ENCODE results near the gene NTM. TPM values are rescaled to one million over a fixed set of nuclear protein-coding genes. Genes with fewer than 3 reads are reported as not detected.

Gene NTM
- total RNA-seq, 1 donor from 2014 or later = not detected

DNA sequence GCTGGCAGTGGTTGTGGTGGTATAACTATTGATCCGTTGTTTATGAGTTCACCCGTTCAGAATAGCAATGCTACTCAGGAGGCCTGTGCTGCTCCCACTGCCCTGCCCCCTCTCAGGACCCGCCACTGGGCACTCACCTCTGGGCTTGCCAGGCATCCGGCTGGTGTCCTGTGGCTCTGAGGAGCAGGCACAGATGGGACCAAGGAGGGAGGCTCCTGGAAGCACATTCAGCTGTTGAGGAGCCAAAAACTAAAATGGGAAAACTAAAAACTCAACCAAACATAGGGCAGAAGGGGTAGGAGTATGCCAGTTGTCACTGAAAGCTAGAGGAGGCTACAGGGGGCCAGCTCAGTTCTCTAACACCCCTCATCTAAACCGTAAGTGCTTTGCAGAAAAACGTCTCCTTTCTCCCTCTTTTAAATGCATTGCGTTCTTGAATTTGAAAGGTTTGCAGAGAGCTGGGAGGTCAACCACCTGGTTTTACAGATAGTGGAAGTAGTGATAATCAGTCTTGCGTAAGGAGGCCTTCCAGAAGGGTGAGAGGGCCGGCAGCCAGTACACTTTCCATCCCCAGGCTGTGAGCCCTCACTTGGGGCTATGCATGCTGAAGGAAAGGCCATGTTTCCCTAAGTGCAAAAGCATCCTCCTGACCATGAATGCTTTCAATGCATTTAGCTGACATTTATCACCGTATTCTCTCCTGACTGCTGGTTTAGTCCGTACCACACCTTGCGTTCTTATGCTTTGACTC lies 547.4 kb downstream of the NTM start:
- Mint-ChIP-seq H3K9me3 (no peaks in the 10 kb centered on the region), H3K27me3 (ENCODE audit: insufficient read depth) (no peaks in the 10 kb centered on the region), H3K4me1 (ENCODE audit: low read depth) (no peaks in the 10 kb centered on the region), H3K36me3 (ENCODE audit: low read depth) (no peaks in the 10 kb centered on the region), H3K4me3 (no peak overlapping the region), H3K27ac (no peak overlapping the region)
- DNase-seq (ENCODE audit: low spot score) = no peak
- intact Hi-C loops (cut with micrococcal nuclease) = no loop called here

DNA sequence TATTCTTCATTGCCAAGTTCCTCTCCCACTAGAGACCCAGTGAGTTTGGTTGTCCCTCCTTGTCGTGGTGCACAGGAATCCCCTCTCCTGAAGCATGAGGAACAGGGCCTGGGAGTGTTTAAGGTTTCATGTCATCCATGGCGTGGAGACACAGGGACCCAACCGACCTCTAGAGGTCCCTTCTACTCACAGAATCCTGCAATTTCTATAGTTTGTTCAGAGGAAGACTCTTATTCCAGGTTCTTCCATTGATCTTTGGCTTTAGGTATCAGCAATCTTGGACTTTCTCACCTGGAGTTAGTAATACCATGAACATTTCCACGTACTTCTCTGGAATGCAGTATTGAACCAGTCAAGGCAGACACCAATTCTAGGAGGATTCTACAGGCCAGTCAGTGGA lies 548.2 kb downstream of the NTM start:
- no peak overlapping the region for H3K4me3 Mint-ChIP-seq
- H3K4me1 Mint-ChIP-seq (ENCODE audit: low read depth) = no peaks in the 10 kb centered on the region
- no peaks in the 10 kb centered on the region for H3K27me3 Mint-ChIP-seq (ENCODE audit: insufficient read depth)
- H3K9me3 Mint-ChIP-seq = no peaks in the 10 kb centered on the region
- no peaks in the 10 kb centered on the region for H3K36me3 Mint-ChIP-seq (ENCODE audit: low read depth)
- H3K27ac Mint-ChIP-seq = no peak overlapping the region
- DNase-seq (ENCODE audit: low spot score) = no peak
- intact Hi-C loops (cut with micrococcal nuclease) = no loop called here

DNA sequence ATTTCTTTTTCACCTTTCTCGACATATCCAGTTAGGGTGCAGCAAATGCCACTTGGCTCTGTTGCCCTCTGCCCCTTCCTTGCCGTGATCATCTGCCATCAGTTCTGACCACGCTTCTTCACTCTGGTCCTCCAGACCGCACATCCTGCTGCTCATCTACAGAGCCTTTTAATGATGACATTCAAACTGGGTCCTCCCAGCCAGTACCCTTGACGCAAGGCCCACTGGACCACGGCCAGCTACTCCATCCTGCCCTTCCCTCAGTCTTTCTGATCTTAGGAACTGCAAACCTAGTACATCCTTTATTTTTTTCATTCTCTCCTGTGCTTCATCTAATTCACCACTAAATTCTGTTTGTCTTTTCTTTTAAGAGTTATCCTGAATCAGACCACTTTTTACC lies 551.8 kb downstream of the NTM start:
- Mint-ChIP-seq H3K9me3 (no peaks in the 10 kb centered on the region), H3K27ac (no peak overlapping the region), H3K27me3 (ENCODE audit: insufficient read depth) (no peaks in the 10 kb centered on the region), H3K4me1 (ENCODE audit: low read depth) (no peaks in the 10 kb centered on the region), H3K36me3 (ENCODE audit: low read depth) (no peaks in the 10 kb centered on the region), H3K4me3 (no peak overlapping the region)
- DNase-seq (ENCODE audit: low spot score) = no peak
- intact Hi-C loops (cut with micrococcal nuclease) = no loop called here

- Mint-ChIP-seq H3K27me3 (ENCODE audit: insufficient read depth) (no peaks in the 10 kb centered on the region), H3K27ac (no peak overlapping the region), H3K9me3 (no peaks in the 10 kb centered on the region), H3K36me3 (ENCODE audit: low read depth) (no peaks in the 10 kb centered on the region), H3K4me3 (peak overlapping the region; percentile 25), H3K4me1 (ENCODE audit: low read depth) (no peaks in the 10 kb centered on the region)
- DNase-seq (ENCODE audit: low spot score) = no peak
- intact Hi-C loops (cut with micrococcal nuclease) = no loop called here
Measured at GRCh38 chr11:131923309-131923708, 552.9 kb downstream of the NTM start.

- DNase-seq (ENCODE audit: low spot score) = no peak
- Mint-ChIP-seq H3K36me3 (ENCODE audit: low read depth) (no peaks in the 10 kb centered on the region), H3K27ac (no peak overlapping the region), H3K4me1 (ENCODE audit: low read depth) (no peaks in the 10 kb centered on the region), H3K9me3 (no peaks in the 10 kb centered on the region), H3K4me3 (no peak overlapping the region), H3K27me3 (ENCODE audit: insufficient read depth) (no peaks in the 10 kb centered on the region)
- intact Hi-C loops (cut with micrococcal nuclease) = no loop called here
Measured at GRCh38 chr11:131924001-131924400, 553.6 kb downstream of the NTM start.

DNA sequence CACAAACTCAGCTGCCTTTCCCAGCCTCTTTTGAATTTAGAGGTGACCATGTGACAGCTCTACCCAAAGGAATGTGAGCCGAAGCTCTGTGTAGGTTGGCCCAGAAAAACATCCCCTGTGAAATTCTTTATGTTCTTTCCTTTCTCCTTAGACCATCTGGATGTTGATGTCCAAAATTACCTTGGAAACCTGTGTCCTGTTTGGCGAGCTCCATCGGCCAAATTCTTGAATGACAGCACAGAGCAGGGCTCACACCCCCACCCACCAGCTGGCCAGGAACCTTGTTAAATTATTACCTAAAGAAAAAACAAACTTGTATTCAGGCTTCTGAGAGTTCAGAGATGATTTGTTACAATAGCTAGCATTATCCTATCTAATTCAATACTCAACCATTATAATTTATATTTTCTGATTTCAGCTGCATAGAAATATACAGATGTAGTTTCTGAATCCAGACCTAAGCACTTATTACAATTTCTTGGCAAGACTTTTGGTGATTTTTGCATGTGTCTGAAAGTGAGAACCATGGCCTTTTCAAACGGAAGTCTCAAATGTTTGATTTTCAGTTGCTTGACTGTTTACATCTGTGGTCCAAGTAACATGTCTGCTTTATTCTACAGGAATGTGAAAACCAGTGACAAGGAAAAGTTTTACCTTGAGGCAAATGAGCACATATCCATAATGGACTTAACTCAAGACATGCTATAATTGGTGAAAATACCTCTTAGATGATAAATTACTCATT lies 554.2 kb downstream of the NTM start:
- no peak overlapping the region for H3K27ac Mint-ChIP-seq
- intact Hi-C loops (cut with micrococcal nuclease) = no loop called here
- H3K4me1 Mint-ChIP-seq (ENCODE audit: low read depth) = no peaks in the 10 kb centered on the region
- DNase-seq (ENCODE audit: low spot score) = no peak
- no peaks in the 10 kb centered on the region for H3K36me3 Mint-ChIP-seq (ENCODE audit: low read depth)
- no peak overlapping the region for H3K4me3 Mint-ChIP-seq
- no peaks in the 10 kb centered on the region for H3K9me3 Mint-ChIP-seq
- H3K27me3 Mint-ChIP-seq (ENCODE audit: insufficient read depth) = no peaks in the 10 kb centered on the region

DNA sequence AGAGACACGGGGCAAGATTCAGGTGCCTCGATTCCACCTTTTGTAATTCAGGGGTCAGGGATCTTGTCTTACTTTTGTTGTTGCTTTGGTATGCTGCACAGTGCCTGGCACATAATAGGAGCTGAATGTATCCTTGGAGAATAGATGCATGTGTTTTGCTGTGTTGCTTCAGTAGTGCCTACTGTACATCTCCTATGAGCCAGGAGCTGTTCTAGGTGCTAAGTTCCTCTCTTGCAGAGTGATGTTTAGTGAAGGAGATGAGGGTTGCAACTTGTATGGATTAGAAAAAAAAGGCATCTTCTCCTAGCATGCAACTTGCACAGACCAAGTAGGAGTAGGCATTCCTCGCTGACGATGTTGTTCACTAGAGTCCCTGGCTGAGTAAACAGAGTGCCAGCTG lies 555.4 kb downstream of the NTM start:
- H3K27ac Mint-ChIP-seq = no peak overlapping the region
- no peaks in the 10 kb centered on the region for H3K4me1 Mint-ChIP-seq (ENCODE audit: low read depth)
- intact Hi-C loops (cut with micrococcal nuclease) = no loop called here
- H3K9me3 Mint-ChIP-seq = no peaks in the 10 kb centered on the region
- no peak for DNase-seq (ENCODE audit: low spot score)
- H3K27me3 Mint-ChIP-seq (ENCODE audit: insufficient read depth) = no peaks in the 10 kb centered on the region
- H3K36me3 Mint-ChIP-seq (ENCODE audit: low read depth) = no peaks in the 10 kb centered on the region
- no peak overlapping the region for H3K4me3 Mint-ChIP-seq

GRCh38 chr11:131928992-131929391 lies 558.6 kb downstream of the NTM start:
- intact Hi-C loops (cut with micrococcal nuclease) = no loop called here
- Mint-ChIP-seq H3K9me3 (no peaks in the 10 kb centered on the region), H3K4me1 (ENCODE audit: low read depth) (no peaks in the 10 kb centered on the region), H3K27me3 (ENCODE audit: insufficient read depth) (no peaks in the 10 kb centered on the region), H3K36me3 (ENCODE audit: low read depth) (no peaks in the 10 kb centered on the region), H3K27ac (no peak overlapping the region), H3K4me3 (no peak overlapping the region)
- DNase-seq (ENCODE audit: low spot score) = no peak

DNA sequence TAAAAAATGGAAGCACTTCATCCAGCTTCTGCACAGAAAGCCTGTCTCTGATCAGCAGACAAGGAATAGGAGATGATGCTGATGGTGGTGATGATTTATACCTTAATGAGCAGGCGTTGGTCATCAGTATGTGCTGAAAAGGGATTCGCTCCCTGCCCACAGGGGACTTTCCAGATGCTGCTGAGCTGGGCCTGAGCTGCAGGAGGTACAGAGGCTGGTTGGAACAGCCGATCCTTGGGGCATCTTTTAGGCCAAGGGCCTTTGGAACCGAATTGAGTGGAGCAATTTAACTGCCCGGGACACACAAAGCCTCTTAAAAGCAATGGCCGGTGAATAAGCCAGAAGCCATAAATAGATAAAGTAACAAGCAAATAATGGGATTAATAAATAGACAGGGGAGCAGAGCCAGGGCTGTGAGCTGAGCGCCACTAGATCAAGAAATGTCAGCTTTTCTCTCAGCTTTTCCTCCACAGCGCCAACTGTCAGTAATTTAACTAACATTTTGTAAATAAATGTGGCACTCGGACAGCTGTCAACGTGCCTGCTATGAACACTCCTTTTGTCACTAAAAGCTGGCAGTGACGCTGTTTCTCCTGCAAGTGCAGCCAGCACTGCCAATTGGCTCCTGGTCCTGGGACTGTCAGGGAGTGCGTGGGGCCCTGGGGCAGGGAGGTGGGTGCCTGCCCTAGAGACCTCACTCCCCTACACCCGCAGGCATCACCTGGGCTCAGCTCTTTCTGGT lies 562.3 kb downstream of the NTM start:
- Mint-ChIP-seq H3K36me3 (ENCODE audit: low read depth) (no peaks in the 10 kb centered on the region), H3K27ac (no peak overlapping the region)

GRCh38 chr11:131934006-131934405 lies 563.6 kb downstream of the NTM start:
- intact Hi-C loops (cut with micrococcal nuclease) = no loop called here
- Mint-ChIP-seq H3K27ac (no peak overlapping the region), H3K9me3 (no peaks in the 10 kb centered on the region), H3K4me3 (no peak overlapping the region), H3K36me3 (ENCODE audit: low read depth) (no peaks in the 10 kb centered on the region), H3K4me1 (ENCODE audit: low read depth) (no peaks in the 10 kb centered on the region), H3K27me3 (ENCODE audit: insufficient read depth) (no peaks in the 10 kb centered on the region)
- DNase-seq (ENCODE audit: low spot score) = no peak

More for the DNA sequence above, 562.3 kb downstream of the NTM start:
- Mint-ChIP-seq H3K9me3 (no peaks in the 10 kb centered on the region), H3K4me1 (ENCODE audit: low read depth) (no peaks in the 10 kb centered on the region), H3K27me3 (ENCODE audit: insufficient read depth) (no peaks in the 10 kb centered on the region), H3K4me3 (no peak overlapping the region)
- DNase-seq (ENCODE audit: low spot score) = no peak
- intact Hi-C loops (cut with micrococcal nuclease) = no loop called here

- Mint-ChIP-seq H3K27ac (no peak overlapping the region), H3K4me1 (ENCODE audit: low read depth) (no peaks in the 10 kb centered on the region), H3K4me3 (no peak overlapping the region), H3K9me3 (no peaks in the 10 kb centered on the region), H3K27me3 (ENCODE audit: insufficient read depth) (no peaks in the 10 kb centered on the region), H3K36me3 (ENCODE audit: low read depth) (no peaks in the 10 kb centered on the region)
- no peak for DNase-seq (ENCODE audit: low spot score)
- intact Hi-C loops (cut with micrococcal nuclease) = no loop called here
Measured at GRCh38 chr11:131938351-131938751, 567.9 kb downstream of the NTM start.

- no peaks in the 10 kb centered on the region for H3K9me3 Mint-ChIP-seq
- no peaks in the 10 kb centered on the region for H3K4me1 Mint-ChIP-seq (ENCODE audit: low read depth)
- H3K4me3 Mint-ChIP-seq = no peak overlapping the region
Measured at GRCh38 chr11:131940126-131940525, 569.7 kb downstream of the NTM start.

DNA sequence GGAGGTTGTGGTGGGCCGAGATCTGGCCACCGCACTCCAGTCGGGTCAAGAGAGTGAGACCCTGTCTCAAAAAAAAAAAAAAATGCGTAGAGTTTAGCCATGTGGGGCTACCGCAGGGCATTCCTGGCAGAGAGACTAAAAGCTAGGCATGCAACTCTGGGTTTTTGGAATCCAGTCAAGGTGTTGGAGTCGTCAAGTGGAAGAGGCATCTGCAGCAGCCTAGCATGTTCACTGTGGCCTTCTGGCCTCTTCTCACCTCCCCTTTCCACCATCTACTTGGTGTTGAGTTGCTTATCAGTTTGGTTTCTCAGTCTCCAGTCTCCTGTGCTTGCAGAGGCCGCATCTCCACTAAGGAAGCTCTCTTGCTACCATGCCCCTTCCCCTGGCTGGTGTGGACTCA lies 572.5 kb downstream of the NTM start:
- no peak overlapping the region for H3K27ac Mint-ChIP-seq
- no peaks in the 10 kb centered on the region for H3K4me1 Mint-ChIP-seq (ENCODE audit: low read depth)
- no peaks in the 10 kb centered on the region for H3K9me3 Mint-ChIP-seq
- DNase-seq (ENCODE audit: low spot score) = no peak
- H3K4me3 Mint-ChIP-seq = no peak overlapping the region
- H3K36me3 Mint-ChIP-seq (ENCODE audit: low read depth) = no peaks in the 10 kb centered on the region
- H3K27me3 Mint-ChIP-seq (ENCODE audit: insufficient read depth) = no peaks in the 10 kb centered on the region
- intact Hi-C loops (cut with micrococcal nuclease) = no loop called here

More at GRCh38 chr11:131940126-131940525, 569.7 kb downstream of the NTM start:
- intact Hi-C loops (cut with micrococcal nuclease) = no loop called here
- DNase-seq (ENCODE audit: low spot score) = no peak
- no peaks in the 10 kb centered on the region for H3K27me3 Mint-ChIP-seq (ENCODE audit: insufficient read depth)
- no peaks in the 10 kb centered on the region for H3K36me3 Mint-ChIP-seq (ENCODE audit: low read depth)
- H3K27ac Mint-ChIP-seq = no peak overlapping the region
